ENCODE measurements around the gene ADGRE2. TPM values are rescaled to one million over a fixed set of nuclear protein-coding genes. Genes with fewer than 3 reads are reported as not detected.

ADGRE2 gene
- total and polyA plus RNA-seq, 2 donors (not counting 3 experiments of a cell fraction or from before 2014, with no cell fraction given), result not detected

DNA sequence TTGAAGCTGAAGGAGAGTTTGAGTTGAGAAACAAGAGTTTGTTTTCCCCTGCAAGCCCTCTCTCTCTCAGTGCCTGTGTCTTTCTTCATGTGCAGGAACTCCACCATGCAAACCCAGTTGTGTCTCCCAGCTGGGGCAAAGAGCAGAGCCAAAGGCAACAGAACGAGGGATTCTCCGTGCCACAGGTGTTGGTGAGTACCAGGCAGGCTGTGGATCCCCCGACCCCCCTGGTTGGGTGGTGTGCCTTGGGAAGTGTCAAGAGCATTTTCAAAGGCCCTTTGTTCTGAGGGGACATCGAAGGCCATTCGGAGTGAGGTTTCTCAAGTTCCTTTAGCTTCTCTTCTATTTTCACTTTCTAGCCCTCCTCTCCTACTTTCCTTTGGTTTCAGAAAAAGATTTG, 82.9 kb downstream of the ADGRE2 start:
- Histone ChIP-seq H3K27ac (ENCODE audit: insufficient read depth, low read depth, low read length) (no peak overlapping the region), H3K9me1 (replicated peaks; ENCODE audit: control insufficient read depth, extremely low read depth, insufficient read depth, low read length) (no peaks in the 10 kb centered on the region), H3K36me3 (ENCODE audit: control insufficient read depth in 2 of 2, extremely low read depth in 1 of 2, insufficient read depth in 2 of 2, low read length in 2 of 2) (peaks cover 2 to 26% of the 10 kb centered on the region in 2 experiments), H3K4me1 (ENCODE audit: control insufficient read depth, extremely low read depth, insufficient read depth, low read length) (peaks cover 2% of the 10 kb centered on the region), H4K20me1 (replicated peaks; ENCODE audit: control insufficient read depth, extremely low read depth, insufficient read depth, low read length) (no peaks in the 10 kb centered on the region), H2AFZ (ENCODE audit: low read depth, low read length) (no peak overlapping the region), H3K79me2 (ENCODE audit: control insufficient read depth, insufficient read depth, low read length) (peaks cover 1% of the 10 kb centered on the region), H3K9me3 (replicated peaks; ENCODE audit: control insufficient read depth, insufficient read depth, low read length) (no peaks in the 10 kb centered on the region), H3K9ac (replicated peaks; ENCODE audit: extremely low read depth, insufficient read depth, low read length) (no peak overlapping the region), H3K4me3 (replicated peaks in 1 of 3; ENCODE audit: insufficient read depth in 1 of 3, low read depth in 1 of 3, low read length in 3 of 3) (no peak overlapping the region), H3K4me2 (ENCODE audit: insufficient read depth, low read length) (no peak overlapping the region), H3K27me3 (ENCODE audit: control insufficient read depth in 2 of 2, insufficient read depth in 2 of 2, low read length in 2 of 2) (no peaks in the 10 kb centered on the region)
- TF ChIP-seq EZH2 (IDR thresholded peaks at IDR 0.05; ENCODE audit: borderline replicate concordance, low read depth, low read length, severe bottlenecking), result no peak
- intact Hi-C loops (cut with micrococcal nuclease) (no loop called here), dilution Hi-C loops (cut with MboI; ENCODE audit: extremely low pct_ligation_motif_present, low sequenced_read_pairs) (no loop called here)
- ChIA-PET POLR2A (no interaction called here), CTCF (no interaction called here)
- FAIRE-seq, result no peak
- BruUV-seq (replicated peaks), result no TSS peak
- DNase-seq (ENCODE audit: low read depth, low spot score), result no peak

DNA sequence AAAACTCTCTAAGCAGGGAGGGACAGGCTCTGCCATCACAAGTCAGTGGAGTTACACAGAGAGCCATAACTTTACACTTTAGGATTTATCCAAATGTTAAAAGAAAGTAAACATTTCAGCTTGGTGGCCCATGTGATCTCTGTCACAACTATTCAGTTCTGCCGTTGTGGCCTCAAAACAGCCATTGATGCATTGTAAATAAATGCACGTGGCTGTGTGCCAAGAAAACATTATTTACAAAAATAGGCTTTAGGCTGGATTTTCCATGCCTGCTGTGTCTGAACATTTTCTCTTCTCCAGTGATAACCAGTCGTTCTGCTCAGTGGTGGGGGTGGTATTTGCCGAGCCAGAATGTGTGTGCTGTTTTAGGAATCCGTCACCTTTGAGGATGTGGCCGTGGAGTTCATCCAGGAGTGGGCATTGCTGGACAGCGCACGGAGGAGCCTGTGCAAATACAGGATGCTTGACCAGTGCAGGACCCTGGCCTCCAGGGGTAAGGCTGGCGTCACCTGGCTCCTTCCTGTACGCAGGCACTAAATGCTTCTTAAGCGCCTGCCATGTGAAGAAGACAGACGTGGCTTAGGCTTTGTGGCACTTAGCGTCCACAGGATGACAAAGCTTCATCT, 83.6 kb downstream of the ADGRE2 start:
- FAIRE-seq, result no peak
- Histone ChIP-seq H3K36me3 (ENCODE audit: control insufficient read depth in 2 of 2, extremely low read depth in 1 of 2, insufficient read depth in 2 of 2, low read length in 2 of 2) (peaks cover 0 to 19% of the 10 kb centered on the region in 2 experiments), H3K27ac (ENCODE audit: insufficient read depth, low read depth, low read length) (no peak overlapping the region), H4K20me1 (replicated peaks; ENCODE audit: control insufficient read depth, extremely low read depth, insufficient read depth, low read length) (no peaks in the 10 kb centered on the region), H3K9me1 (replicated peaks; ENCODE audit: control insufficient read depth, extremely low read depth, insufficient read depth, low read length) (no peaks in the 10 kb centered on the region), H3K9me3 (replicated peaks; ENCODE audit: control insufficient read depth, insufficient read depth, low read length) (no peaks in the 10 kb centered on the region), H3K27me3 (ENCODE audit: control insufficient read depth in 2 of 2, insufficient read depth in 2 of 2, low read length in 2 of 2) (no peaks in the 10 kb centered on the region), H2AFZ (ENCODE audit: low read depth, low read length) (no peak overlapping the region), H3K4me1 (ENCODE audit: control insufficient read depth, extremely low read depth, insufficient read depth, low read length) (peaks cover 6% of the 10 kb centered on the region), H3K4me2 (ENCODE audit: insufficient read depth, low read length) (no peak overlapping the region), H3K79me2 (ENCODE audit: control insufficient read depth, insufficient read depth, low read length) (peaks cover 5% of the 10 kb centered on the region), H3K9ac (replicated peaks; ENCODE audit: extremely low read depth, insufficient read depth, low read length) (no peak overlapping the region), H3K4me3 (replicated peaks in 1 of 3; ENCODE audit: insufficient read depth in 1 of 3, low read depth in 1 of 3, low read length in 3 of 3) (no peak overlapping the region)
- no peak for DNase-seq (ENCODE audit: low read depth, low spot score)
- no TSS peak for BruUV-seq (replicated peaks)
- TF ChIP-seq EZH2 (IDR thresholded peaks at IDR 0.05; ENCODE audit: borderline replicate concordance, low read depth, low read length, severe bottlenecking), result no peak
- TF ChIP-seq POLR2AphosphoS5 (IDR thresholded peaks at IDR 0.05; ENCODE audit: insufficient read depth, low read depth, low read length), result no peak
- no peak for TF ChIP-seq GATA2 (IDR thresholded peaks at IDR 0.05; ENCODE audit: insufficient read depth, insufficient read length, low read depth, low read length)
- TF ChIP-seq, protein P1, sequence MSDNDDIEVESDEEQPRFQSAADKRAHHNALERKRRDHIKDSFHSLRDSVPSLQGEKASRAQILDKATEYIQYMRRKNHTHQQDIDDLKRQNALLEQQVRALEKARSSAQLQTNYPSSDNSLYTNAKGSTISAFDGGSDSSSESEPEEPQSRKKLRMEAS (IDR thresholded peaks at IDR 0.05; ENCODE audit: insufficient read depth, insufficient read length), result no peak
- TF ChIP-seq MYC (IDR thresholded peaks at IDR 0.05; ENCODE audit: low read depth, low read length), result no peak
- TF ChIP-seq POLR2A (IDR thresholded peaks at IDR 0.05; ENCODE audit: low read depth, low read length), result no peak
- TF ChIP-seq, protein P2, sequence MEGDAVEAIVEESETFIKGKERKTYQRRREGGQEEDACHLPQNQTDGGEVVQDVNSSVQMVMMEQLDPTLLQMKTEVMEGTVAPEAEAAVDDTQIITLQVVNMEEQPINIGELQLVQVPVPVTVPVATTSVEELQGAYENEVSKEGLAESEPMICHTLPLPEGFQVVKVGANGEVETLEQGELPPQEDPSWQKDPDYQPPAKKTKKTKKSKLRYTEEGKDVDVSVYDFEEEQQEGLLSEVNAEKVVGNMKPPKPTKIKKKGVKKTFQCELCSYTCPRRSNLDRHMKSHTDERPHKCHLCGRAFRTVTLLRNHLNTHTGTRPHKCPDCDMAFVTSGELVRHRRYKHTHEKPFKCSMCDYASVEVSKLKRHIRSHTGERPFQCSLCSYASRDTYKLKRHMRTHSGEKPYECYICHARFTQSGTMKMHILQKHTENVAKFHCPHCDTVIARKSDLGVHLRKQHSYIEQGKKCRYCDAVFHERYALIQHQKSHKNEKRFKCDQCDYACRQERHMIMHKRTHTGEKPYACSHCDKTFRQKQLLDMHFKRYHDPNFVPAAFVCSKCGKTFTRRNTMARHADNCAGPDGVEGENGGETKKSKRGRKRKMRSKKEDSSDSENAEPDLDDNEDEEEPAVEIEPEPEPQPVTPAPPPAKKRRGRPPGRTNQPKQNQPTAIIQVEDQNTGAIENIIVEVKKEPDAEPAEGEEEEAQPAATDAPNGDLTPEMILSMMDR (IDR thresholded peaks at IDR 0.05; ENCODE audit: extremely low read depth in 1 of 2, insufficient read depth in 1 of 2, low read depth in 1 of 2, low read length in 2 of 2), result no peak
- no peak for TF ChIP-seq FOS (IDR thresholded peaks at IDR 0.05; ENCODE audit: borderline replicate concordance, insufficient read depth, low read length)
- no peak for TF ChIP-seq JUN (IDR thresholded peaks at IDR 0.05; ENCODE audit: borderline replicate concordance, insufficient read depth, insufficient read length, low read depth)
- intact Hi-C loops (cut with micrococcal nuclease), result no loop called here
- dilution Hi-C loops (cut with MboI; ENCODE audit: extremely low pct_ligation_motif_present, low sequenced_read_pairs), result no loop called here
- ChIA-PET CTCF (no interaction called here), POLR2A (no interaction called here)

Data from endothelial cell of umbilical vein (primary cell).